Duodenal mucosa (tissue), 2 donors: Measurements from ENCODE around the gene ZNF664.
"Not testable (repeated sequence)": the region's sequence is repeated elsewhere in the genome, so short reads cannot be mapped to it uniquely, and the experiment has no call there.

Source experiments
- H3K27ac ChIP-seq: one replicate; pipeline ENCODE4 v1.7.0; 2013; ENCODE audit warnings: low read depth, low read length
- H3K27me3 ChIP-seq, 2 donors: one replicate each; pipeline ENCODE4 v1.7.0; 2013; ENCODE audit warnings: low read length in 2 of 2, control low read depth in 1 of 2; ENCODE audit not compliant: insufficient read depth in 2 of 2, control insufficient read depth in 1 of 2
- H3K36me3 ChIP-seq, 2 donors: one replicate each; pipeline ENCODE4 v1.7.0; 2013; ENCODE audit warnings: low read length in 2 of 2, control low read depth in 1 of 2; ENCODE audit not compliant: insufficient read depth in 2 of 2, control insufficient read depth in 1 of 2
- H3K4me1 ChIP-seq, 2 donors: one replicate each; pipeline ENCODE4 v1.7.0; 2013; ENCODE audit warnings: low read length in 2 of 2, control low read depth in 1 of 2; ENCODE audit not compliant: insufficient read depth in 2 of 2, control insufficient read depth in 1 of 2
- H3K4me3 ChIP-seq, 2 donors: one replicate each; pipeline ENCODE4 v1.7.0; 2013; ENCODE audit warnings: low read length in 2 of 2, low read depth in 1 of 2
- H3K9ac ChIP-seq, 2 donors: one replicate each; pipeline ENCODE4 v1.7.0; 2013; ENCODE audit warnings: low read length in 2 of 2, low read depth in 1 of 2
- H3K9me3 ChIP-seq, 2 donors: one replicate each; pipeline ENCODE4 v1.7.0; 2013; ENCODE audit warnings: low read length in 2 of 2, control low read depth in 1 of 2; ENCODE audit not compliant: control insufficient read depth in 1 of 2

Gene ZNF664

DNA sequence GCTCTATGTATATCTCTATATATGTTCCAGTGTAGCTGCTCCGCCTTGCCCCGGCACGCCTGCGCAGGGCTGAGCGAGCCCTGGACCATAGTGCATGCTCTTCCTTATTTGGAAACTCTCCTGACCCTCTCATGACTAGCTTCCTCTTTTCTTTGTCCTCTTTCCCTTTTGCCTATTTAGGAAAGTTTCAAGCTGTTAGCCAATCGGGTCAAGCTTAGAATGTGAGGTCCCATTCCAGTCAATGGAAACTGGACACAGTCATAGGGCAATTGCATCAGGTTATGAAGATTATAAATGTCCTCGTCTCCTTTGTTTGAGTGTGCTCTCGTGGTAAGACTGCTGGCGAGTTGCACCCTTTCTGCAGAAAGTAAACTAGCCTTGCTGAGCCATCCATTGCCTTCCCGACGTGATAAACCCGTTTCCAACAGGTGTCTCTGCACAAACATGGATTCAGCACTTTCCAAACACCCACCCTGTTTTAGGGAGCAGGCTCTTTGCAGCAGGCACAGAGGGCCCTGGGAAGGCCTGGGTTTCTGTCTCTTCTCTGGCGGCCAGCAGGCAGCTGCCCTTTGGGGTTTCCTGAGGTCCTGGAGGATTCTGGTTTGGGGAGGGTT is 31.3 kb upstream of the ZNF664 start:
- Histone ChIP-seq H3K9me3 (peaks cover 0 to 4% of the 10 kb centered on the region in 2 donors), H3K4me3 (no peak overlapping the region), H3K27ac (no peak overlapping the region), H3K36me3 (peaks cover 13 to 50% of the 10 kb centered on the region in 2 donors), H3K27me3 (no peaks in the 10 kb centered on the region), H3K4me1 (no peaks in the 10 kb centered on the region), H3K9ac (no peak overlapping the region)

GRCh38 chr12:123942238-123942653 is 30.8 kb upstream of the ZNF664 start:
- H3K9me3 ChIP-seq: peaks cover 0 to 4% of the 10 kb centered on the region in 2 donors
- no peak overlapping the region for H3K4me3 ChIP-seq
- H3K9ac ChIP-seq: no peak overlapping the region
- no peaks in the 10 kb centered on the region for H3K4me1 ChIP-seq
- H3K27ac ChIP-seq: no peak overlapping the region
- peaks cover 13 to 47% of the 10 kb centered on the region in 2 donors for H3K36me3 ChIP-seq
- H3K27me3 ChIP-seq: no peaks in the 10 kb centered on the region

DNA sequence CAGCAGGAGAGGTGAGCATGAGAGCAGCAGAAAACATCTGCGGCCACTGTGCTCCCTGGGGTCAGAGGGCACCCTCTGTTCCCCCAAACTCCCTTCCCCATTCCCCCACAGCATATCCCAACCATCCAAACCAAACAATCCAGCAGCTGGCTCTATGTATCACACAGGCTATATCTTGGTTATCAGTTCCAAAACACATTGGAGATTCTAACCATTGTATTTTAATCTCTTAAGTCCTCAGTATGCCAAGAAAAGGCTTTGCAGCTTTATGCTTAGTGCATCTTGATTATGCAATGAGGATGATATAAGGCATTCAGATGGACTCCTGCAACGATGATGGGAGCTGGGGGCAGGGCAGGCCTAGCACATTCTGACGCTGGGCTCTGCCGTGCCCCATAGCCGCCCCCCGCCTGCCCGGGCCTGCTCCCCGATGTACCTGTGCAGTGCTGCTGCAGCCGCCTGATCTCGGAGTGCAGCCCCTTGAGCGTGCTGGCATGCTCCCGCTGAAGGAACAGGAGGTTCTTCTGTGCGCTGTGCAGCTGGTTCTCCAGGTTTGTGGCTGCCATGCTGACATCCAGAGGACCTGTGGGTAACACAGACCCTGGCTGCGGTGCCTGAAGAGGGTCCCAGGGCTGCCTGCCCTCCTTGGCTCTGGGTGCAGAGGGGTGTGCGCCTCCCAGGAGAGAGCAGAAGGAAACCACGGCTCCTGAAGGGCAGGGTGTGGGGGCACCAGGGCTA is 29.9 kb upstream of the ZNF664 start:
- peaks cover 13 to 47% of the 10 kb centered on the region in 2 donors for H3K36me3 ChIP-seq
- H3K27ac ChIP-seq: no peak overlapping the region
- H3K9ac ChIP-seq: no peak overlapping the region

GRCh38 chr12:123943816-123944215 is 29.2 kb upstream of the ZNF664 start:
- Histone ChIP-seq H3K27me3 (no peaks in the 10 kb centered on the region), H3K27ac (no peak overlapping the region), H3K9me3 (peaks cover 0 to 4% of the 10 kb centered on the region in 2 donors), H3K36me3 (peaks cover 13 to 47% of the 10 kb centered on the region in 2 donors), H3K4me3 (no peak overlapping the region), H3K4me1 (peaks cover 7 to 10% of the 10 kb centered on the region in 2 donors), H3K9ac (no peak overlapping the region)

More for the DNA sequence above, 29.9 kb upstream of the ZNF664 start:
- peaks cover 0 to 4% of the 10 kb centered on the region in 2 donors for H3K9me3 ChIP-seq
- H3K4me3 ChIP-seq: no peak overlapping the region
- H3K4me1 ChIP-seq: peaks cover 0 to 3% of the 10 kb centered on the region in 2 donors
- H3K27me3 ChIP-seq: no peaks in the 10 kb centered on the region

GRCh38 chr12:123944696-123945095 is 28.3 kb upstream of the ZNF664 start:
- Histone ChIP-seq H3K9me3 (peaks cover 0 to 4% of the 10 kb centered on the region in 2 donors), H3K27ac (no peak overlapping the region), H3K36me3 (peaks cover 13 to 47% of the 10 kb centered on the region in 2 donors), H3K4me3 (no peak overlapping the region), H3K4me1 (peaks cover 14 to 18% of the 10 kb centered on the region in 2 donors), H3K27me3 (no peaks in the 10 kb centered on the region), H3K9ac (no peak overlapping the region)

GRCh38 chr12:123945287-123946151 is 27.5 kb upstream of the ZNF664 start:
- H3K27ac ChIP-seq: no peak overlapping the region
- no peak overlapping the region for H3K4me3 ChIP-seq
- no peak overlapping the region for H3K9ac ChIP-seq
- H3K9me3 ChIP-seq: peaks cover 0 to 4% of the 10 kb centered on the region in 2 donors
- no peaks in the 10 kb centered on the region for H3K27me3 ChIP-seq
- peaks cover 22% of the 10 kb centered on the region in 2 donors for H3K4me1 ChIP-seq
- peaks cover 13 to 43% of the 10 kb centered on the region in 2 donors for H3K36me3 ChIP-seq

- Histone ChIP-seq H3K4me1 (peaks cover 22 to 24% of the 10 kb centered on the region in 2 donors), H3K4me3 (no peak overlapping the region), H3K9me3 (peaks cover 0 to 4% of the 10 kb centered on the region in 2 donors), H3K9ac (no peak overlapping the region), H3K36me3 (peaks cover 13 to 41% of the 10 kb centered on the region in 2 donors), H3K27me3 (no peaks in the 10 kb centered on the region), H3K27ac (no peak overlapping the region)
These were observed 26.9 kb upstream of the ZNF664 start for GRCh38 chr12:123946152-123946515.

GRCh38 chr12:123946516-123947505 is 26.2 kb upstream of the ZNF664 start:
- not testable (repeated sequence) for H3K9me3 ChIP-seq, H3K4me3 ChIP-seq, H3K27me3 ChIP-seq, H3K9ac ChIP-seq, H3K27ac ChIP-seq
- peaks cover 9 to 34% of the 10 kb centered on the region in 2 donors for H3K36me3 ChIP-seq
- H3K4me1 ChIP-seq: peaks cover 22 to 27% of the 10 kb centered on the region in 2 donors

DNA sequence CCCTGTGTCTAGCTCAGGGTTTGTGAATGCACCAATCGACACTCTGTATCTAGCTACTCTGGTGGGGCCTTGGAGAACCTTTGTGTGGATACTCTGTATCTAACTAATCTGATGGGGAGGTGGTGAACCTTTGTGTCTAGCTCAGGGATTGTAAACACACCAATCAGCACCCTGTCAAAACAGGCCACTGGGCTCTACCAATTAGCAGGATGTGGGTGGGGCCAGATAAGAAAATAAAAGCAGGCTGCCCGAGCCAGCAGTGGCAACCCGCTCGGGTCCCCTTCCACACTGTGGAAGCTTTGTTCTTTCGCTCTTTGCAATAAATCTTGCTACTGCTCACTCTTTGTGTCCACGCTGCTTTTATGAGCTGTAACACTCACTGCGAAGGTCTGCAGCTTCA is 25.5 kb upstream of the ZNF664 start:
- H3K4me3 ChIP-seq, H3K9ac ChIP-seq, H3K27ac ChIP-seq, H3K9me3 ChIP-seq, H3K27me3 ChIP-seq: not testable (repeated sequence)
- Histone ChIP-seq H3K36me3 (peaks cover 1 to 27% of the 10 kb centered on the region in 2 donors), H3K4me1 (peaks cover 22 to 33% of the 10 kb centered on the region in 2 donors)
